Gastroesophageal sphincter (tissue), 3 donors: ENCODE measurements around the gene TPM4.

Experiments
- POLR2A ChIP-seq, 2 donors: fragments of 450-650 bp; IDR thresholded peaks; one replicate each; pipeline ENCODE4 v1.6.1; 2017; ENCODE audit warnings: antibody characterized with exemption in 2 of 2, mild to moderate bottlenecking in 2 of 2, moderate library complexity in 1 of 2
- POLR2AphosphoS5 ChIP-seq: sonication (generic); formaldehyde crosslinking; IDR thresholded peaks from one replicate; pipeline ENCODE4 v1.6.1; 2017; ENCODE audit warnings: antibody characterized with exemption
- TF ChIP-seq, protein P1 (sequence below), 4 experiments: fragments of 200-600 bp in 2 of 4; fragments of 450-650 bp in 2 of 4; sonication (generic) in 1 of 4; IDR thresholded peaks; one replicate each; pipeline ENCODE4 v1.5.1; 2017 to 2019; ENCODE audit warnings: antibody characterized with exemption in 4 of 4, mild to moderate bottlenecking in 2 of 4, moderate library complexity in 2 of 4

DNA sequence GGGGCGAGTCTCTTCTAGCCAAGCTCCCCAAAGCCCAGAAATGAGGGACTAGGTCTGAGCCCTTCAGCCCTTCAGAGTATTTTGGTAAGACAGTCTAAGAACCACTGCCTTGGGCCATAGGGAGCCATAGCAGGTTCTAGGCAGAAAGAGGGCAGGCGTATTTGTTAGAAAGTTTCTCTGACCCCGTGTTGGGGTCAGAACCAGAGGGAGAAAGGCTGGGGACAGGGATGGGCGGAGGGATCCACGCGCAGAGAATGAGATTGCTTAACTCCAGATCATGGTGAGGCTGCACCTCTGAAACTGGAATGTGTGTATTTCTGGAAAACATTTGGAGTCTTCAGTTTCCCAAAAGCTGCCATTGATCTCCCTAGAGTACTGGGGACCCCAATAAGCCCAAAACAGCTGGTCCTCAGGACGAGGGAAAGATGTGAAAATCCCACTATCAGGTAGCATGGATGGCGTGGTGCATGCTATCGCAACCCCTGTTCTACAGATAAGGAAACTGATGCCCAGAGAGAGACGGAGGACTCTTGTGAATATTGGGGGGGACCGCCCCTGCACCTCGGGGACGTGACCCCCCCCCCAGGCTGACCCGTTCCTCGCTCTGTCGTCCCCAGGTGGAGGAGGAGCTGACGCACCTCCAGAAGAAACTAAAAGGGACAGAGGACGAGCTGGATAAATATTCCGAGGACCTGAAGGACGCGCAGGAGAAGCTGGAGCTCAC, 703 bp upstream of the TPM4 start:
- TF ChIP-seq, protein P1, sequence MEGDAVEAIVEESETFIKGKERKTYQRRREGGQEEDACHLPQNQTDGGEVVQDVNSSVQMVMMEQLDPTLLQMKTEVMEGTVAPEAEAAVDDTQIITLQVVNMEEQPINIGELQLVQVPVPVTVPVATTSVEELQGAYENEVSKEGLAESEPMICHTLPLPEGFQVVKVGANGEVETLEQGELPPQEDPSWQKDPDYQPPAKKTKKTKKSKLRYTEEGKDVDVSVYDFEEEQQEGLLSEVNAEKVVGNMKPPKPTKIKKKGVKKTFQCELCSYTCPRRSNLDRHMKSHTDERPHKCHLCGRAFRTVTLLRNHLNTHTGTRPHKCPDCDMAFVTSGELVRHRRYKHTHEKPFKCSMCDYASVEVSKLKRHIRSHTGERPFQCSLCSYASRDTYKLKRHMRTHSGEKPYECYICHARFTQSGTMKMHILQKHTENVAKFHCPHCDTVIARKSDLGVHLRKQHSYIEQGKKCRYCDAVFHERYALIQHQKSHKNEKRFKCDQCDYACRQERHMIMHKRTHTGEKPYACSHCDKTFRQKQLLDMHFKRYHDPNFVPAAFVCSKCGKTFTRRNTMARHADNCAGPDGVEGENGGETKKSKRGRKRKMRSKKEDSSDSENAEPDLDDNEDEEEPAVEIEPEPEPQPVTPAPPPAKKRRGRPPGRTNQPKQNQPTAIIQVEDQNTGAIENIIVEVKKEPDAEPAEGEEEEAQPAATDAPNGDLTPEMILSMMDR (IDR thresholded peaks at IDR 0.05), result no peak
- TF ChIP-seq POLR2AphosphoS5 (peak; percentile 91), POLR2A (IDR thresholded peaks at IDR 0.05) (no peak)
